ENCODE measurements around the gene LRRC53. TPM values are rescaled to one million over a fixed set of nuclear protein-coding genes. Genes with fewer than 3 reads are reported as not detected.
A peak's percentile ranks its signal among the peaks of the same experiment; 100 is the strongest.

The LRRC53 gene
- total and polyA plus RNA-seq, 9 of the 15 experiments (the other 6 are each of a cell fraction or from before 2014, with no cell fraction given) = not detected

DNA sequence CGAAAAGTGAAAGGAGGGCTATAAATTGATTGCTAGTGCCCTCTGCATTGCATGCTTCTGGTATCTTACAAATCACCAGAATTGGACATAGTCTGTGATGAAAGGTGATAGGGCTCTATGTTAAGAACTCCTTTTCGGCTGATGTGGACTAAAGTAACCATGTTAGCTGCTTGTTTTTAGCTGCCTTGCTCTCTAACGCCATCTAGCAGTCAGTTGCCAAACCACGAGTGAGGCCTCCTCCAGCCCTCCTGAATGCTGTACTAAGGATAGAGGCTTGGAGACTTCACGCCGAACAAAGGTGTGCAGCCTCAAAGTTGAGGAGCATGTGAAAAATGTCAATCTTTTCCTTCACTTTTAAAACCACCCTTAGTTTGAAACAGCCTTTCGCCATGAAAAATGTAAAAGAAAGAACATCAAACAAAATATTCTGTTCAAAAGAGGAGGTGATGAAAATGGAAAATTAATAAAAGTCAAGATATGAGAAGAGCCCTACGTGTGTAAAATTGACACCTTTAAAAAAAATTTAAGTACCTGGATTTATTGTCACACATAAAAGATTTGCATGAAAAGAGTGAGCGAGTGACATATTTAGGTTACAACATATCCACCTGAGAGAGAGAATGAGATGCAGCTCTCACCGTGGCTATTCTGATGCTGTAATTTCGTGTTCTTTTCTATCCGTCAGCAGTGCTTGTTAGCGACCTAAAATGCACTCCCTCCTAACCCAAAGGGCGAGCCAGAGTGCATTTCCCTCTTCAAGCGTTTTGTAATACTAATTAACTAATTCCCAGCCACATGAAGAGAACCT is 8.1 kb downstream of the LRRC53 start (continued):
- peak; percentile 52 to 62 (median 54) for TF ChIP-seq CTCF (IDR thresholded peaks at IDR 0.05 in 2 of 3, conservative IDR thresholded peaks at IDR 0.05 in 1 of 3; ENCODE audit: insufficient read depth in 2 of 3, low read depth in 1 of 3, low read length in 3 of 3)
- 0 out of 2 replicates have a peak, but pooled peaks have one; percentile 12 for TF ChIP-seq SMC3 (conservative IDR thresholded peaks at IDR 0.05; ENCODE audit: insufficient read depth, low read depth, low read length)
- no peak for TF ChIP-seq NR1H2 (CRISPR knock-in tag; IDR thresholded peaks at IDR 0.05)

DNA sequence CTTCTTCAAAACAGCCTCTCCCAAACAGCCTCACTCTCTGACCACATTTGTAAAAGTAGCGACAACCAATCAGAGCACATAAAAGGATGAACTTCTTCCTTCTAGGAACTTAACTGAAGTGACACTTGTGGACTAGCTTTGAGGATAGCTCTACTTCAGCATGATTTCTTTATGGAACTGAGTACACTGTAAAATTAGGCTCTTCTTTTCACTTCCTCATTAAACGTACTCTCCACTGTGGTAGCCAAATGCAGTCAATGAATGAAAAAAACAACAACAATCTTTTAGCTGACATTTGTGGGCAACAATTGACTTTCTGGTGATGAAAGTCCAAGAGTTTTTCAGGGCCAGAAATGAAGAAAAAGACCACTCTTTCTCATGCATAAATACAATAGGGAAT is 9.6 kb downstream of the LRRC53 start:
- Histone ChIP-seq H3K27ac (ENCODE audit: extremely low read depth, low read depth, low read length) (no peak overlapping the region), H3K36me3 (ENCODE audit: control insufficient read depth, insufficient read depth, low read length) (no peaks in the 10 kb centered on the region), H3K27me3 (ENCODE audit: control insufficient read depth in 2 of 2, insufficient read depth in 2 of 2, low read length in 2 of 2) (no peaks in the 10 kb centered on the region), H4K20me1 (replicated peaks; ENCODE audit: control insufficient read depth, insufficient read depth, low read length) (no peaks in the 10 kb centered on the region), H3K9me1 (ENCODE audit: control insufficient read depth, insufficient read depth, low read length) (no peaks in the 10 kb centered on the region), H3K4me2 (ENCODE audit: insufficient read depth, low read length) (no peak overlapping the region), H3K9ac (ENCODE audit: insufficient read depth in 1 of 2, low read depth in 2 of 2, low read length in 2 of 2) (no peak overlapping the region), H3K4me1 (replicated peaks in 1 of 2; ENCODE audit: control insufficient read depth in 2 of 2, insufficient read depth in 2 of 2, low read length in 2 of 2) (no peaks in the 10 kb centered on the region), H3K4me3 (no peak overlapping the region), H3K9me3 (replicated peaks; ENCODE audit: control insufficient read depth, insufficient read depth, low read depth, low read length) (no peaks in the 10 kb centered on the region), H3K79me2 (ENCODE audit: control insufficient read depth, insufficient read depth, low read length) (no peaks in the 10 kb centered on the region), H2AFZ (ENCODE audit: low read depth, low read length) (no peak overlapping the region)
- no peak for TF ChIP-seq TRIM24 (IDR thresholded peaks at IDR 0.05)
- no peak for TF ChIP-seq ZNF140 (CRISPR knock-in tag; IDR thresholded peaks at IDR 0.05)
- TF ChIP-seq ZNF318 (IDR thresholded peaks at IDR 0.05; ENCODE audit: borderline replicate concordance in 1 of 2, low read depth in 1 of 2) = no peak
- no peak for TF ChIP-seq RBM39 (optimal IDR thresholded peaks at IDR 0.05; ENCODE audit: low read depth, low read length)
- no peak for TF ChIP-seq ZNF444 (CRISPR knock-in tag; IDR thresholded peaks at IDR 0.05)
- no peak for TF ChIP-seq BCL6 (CRISPR knock-in tag; IDR thresholded peaks at IDR 0.05)
- intact Hi-C loops (cut with micrococcal nuclease) = no loop called here
- in situ Hi-C loops (cut with MboI) = no loop called here
- DNase-seq (ENCODE audit: extremely low read depth in 1 of 4, low spot score in 3 of 4) = no peak
- CTCF ChIA-PET (ENCODE audit: low intra/inter-chr PET ratio) = no interaction called here
- no peak for ATAC-seq
- WGBS (ENCODE audit: insufficient coverage, low coverage, missing lambda C conversion rate) = 0% methylated on average over 2 of the region's 2 CpGs
- POLR2A ChIA-PET = no interaction called here
- no TSS peak for BruUV-seq (replicated peaks)
- no peak for FAIRE-seq
